Measurements from ENCODE around the gene MS4A1. TPM values are rescaled to one million over a fixed set of nuclear protein-coding genes. Genes with fewer than 3 reads are reported as not detected.

MS4A1 gene
- total RNA-seq, 1 experiment from 2014 or later: 0.17 TPM

DNA sequence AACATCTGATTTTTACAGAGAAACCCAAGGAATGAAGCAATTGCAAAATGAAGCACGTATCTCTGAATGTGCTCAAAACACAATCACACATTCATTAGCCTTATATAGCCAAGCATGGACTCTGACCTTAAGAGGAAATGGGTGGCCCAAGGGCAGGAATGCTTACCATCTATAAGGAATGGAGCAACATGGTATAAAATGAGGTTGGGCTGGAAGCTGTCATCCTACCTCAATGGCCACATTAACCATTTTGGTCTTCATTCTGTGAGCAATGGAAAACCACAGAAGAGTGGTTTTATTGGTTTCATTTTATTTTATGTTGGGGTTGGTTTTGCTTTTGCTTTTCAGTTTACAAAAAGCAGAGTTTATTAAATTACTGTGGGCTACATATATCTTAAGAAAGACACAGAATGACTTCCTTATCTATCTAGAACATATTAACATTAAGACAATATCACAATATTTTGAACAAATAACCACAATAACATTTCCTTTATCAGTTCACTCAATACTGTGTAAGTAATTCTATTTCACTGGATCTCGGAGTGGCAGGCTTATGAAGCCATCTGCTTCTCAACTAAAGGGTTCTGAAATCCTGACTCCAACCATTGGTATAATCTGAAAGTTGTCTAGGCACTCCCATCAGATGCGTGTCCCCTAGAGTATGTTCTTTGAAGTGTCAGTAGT is 48.7 kb downstream of the MS4A1 start:
- Mint-ChIP-seq H3K9me3 (peaks cover 22% of the 10 kb centered on the region), H3K27me3 (ENCODE audit: low read depth) (no peaks in the 10 kb centered on the region), H3K4me3 (no peak overlapping the region), H3K36me3 (peaks cover 8% of the 10 kb centered on the region), H3K27ac (no peak overlapping the region), H3K4me1 (peaks cover 34% of the 10 kb centered on the region)
- TF ChIP-seq, protein P1, sequence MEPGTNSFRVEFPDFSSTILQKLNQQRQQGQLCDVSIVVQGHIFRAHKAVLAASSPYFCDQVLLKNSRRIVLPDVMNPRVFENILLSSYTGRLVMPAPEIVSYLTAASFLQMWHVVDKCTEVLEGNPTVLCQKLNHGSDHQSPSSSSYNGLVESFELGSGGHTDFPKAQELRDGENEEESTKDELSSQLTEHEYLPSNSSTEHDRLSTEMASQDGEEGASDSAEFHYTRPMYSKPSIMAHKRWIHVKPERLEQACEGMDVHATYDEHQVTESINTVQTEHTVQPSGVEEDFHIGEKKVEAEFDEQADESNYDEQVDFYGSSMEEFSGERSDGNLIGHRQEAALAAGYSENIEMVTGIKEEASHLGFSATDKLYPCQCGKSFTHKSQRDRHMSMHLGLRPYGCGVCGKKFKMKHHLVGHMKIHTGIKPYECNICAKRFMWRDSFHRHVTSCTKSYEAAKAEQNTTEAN (CRISPR knock-in tag; IDR thresholded peaks at IDR 0.05): no peak
- TF ChIP-seq ZNF232 (CRISPR knock-in tag; IDR thresholded peaks at IDR 0.05) (no peak), ZNF423 (CRISPR knock-in tag; IDR thresholded peaks at IDR 0.05) (no peak), SP1 (CRISPR knock-in tag; conservative IDR thresholded peaks at IDR 0.05) (no peak), ZNF219 (CRISPR knock-in tag; IDR thresholded peaks at IDR 0.05; ENCODE audit: borderline replicate concordance) (no peak), ZNF263 (CRISPR knock-in tag; IDR thresholded peaks at IDR 0.05; ENCODE audit: low read depth) (no peak), OVOL2 (CRISPR knock-in tag; IDR thresholded peaks at IDR 0.05; ENCODE audit: borderline replicate concordance) (no peak), MXD4 (CRISPR knock-in tag; IDR thresholded peaks at IDR 0.05; ENCODE audit: borderline replicate concordance) (no peak), IRF2 (CRISPR knock-in tag; IDR thresholded peaks at IDR 0.05; ENCODE audit: borderline replicate concordance, low read depth) (no peak)
- TF ChIP-seq, protein P2, sequence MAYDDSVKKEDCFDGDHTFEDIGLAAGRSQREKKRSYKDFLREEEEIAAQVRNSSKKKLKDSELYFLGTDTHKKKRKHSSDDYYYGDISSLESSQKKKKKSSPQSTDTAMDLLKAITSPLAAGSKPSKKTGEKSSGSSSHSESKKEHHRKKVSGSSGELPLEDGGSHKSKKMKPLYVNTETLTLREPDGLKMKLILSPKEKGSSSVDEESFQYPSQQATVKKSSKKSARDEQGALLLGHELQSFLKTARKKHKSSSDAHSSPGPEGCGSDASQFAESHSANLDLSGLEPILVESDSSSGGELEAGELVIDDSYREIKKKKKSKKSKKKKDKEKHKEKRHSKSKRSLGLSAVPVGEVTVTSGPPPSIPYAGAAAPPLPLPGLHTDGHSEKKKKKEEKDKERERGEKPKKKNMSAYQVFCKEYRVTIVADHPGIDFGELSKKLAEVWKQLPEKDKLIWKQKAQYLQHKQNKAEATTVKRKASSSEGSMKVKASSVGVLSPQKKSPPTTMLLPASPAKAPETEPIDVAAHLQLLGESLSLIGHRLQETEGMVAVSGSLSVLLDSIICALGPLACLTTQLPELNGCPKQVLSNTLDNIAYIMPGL (CRISPR knock-in tag; IDR thresholded peaks at IDR 0.05): no peak
- TF ChIP-seq, protein P3, sequence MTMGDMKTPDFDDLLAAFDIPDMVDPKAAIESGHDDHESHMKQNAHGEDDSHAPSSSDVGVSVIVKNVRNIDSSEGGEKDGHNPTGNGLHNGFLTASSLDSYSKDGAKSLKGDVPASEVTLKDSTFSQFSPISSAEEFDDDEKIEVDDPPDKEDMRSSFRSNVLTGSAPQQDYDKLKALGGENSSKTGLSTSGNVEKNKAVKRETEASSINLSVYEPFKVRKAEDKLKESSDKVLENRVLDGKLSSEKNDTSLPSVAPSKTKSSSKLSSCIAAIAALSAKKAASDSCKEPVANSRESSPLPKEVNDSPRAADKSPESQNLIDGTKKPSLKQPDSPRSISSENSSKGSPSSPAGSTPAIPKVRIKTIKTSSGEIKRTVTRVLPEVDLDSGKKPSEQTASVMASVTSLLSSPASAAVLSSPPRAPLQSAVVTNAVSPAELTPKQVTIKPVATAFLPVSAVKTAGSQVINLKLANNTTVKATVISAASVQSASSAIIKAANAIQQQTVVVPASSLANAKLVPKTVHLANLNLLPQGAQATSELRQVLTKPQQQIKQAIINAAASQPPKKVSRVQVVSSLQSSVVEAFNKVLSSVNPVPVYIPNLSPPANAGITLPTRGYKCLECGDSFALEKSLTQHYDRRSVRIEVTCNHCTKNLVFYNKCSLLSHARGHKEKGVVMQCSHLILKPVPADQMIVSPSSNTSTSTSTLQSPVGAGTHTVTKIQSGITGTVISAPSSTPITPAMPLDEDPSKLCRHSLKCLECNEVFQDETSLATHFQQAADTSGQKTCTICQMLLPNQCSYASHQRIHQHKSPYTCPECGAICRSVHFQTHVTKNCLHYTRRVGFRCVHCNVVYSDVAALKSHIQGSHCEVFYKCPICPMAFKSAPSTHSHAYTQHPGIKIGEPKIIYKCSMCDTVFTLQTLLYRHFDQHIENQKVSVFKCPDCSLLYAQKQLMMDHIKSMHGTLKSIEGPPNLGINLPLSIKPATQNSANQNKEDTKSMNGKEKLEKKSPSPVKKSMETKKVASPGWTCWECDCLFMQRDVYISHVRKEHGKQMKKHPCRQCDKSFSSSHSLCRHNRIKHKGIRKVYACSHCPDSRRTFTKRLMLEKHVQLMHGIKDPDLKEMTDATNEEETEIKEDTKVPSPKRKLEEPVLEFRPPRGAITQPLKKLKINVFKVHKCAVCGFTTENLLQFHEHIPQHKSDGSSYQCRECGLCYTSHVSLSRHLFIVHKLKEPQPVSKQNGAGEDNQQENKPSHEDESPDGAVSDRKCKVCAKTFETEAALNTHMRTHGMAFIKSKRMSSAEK (CRISPR knock-in tag; IDR thresholded peaks at IDR 0.05; ENCODE audit: borderline replicate concordance): no peak
- TF ChIP-seq, protein P4, sequence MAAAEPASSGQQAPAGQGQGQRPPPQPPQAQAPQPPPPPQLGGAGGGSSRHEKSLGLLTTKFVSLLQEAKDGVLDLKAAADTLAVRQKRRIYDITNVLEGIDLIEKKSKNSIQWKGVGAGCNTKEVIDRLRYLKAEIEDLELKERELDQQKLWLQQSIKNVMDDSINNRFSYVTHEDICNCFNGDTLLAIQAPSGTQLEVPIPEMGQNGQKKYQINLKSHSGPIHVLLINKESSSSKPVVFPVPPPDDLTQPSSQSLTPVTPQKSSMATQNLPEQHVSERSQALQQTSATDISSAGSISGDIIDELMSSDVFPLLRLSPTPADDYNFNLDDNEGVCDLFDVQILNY (CRISPR knock-in tag; IDR thresholded peaks at IDR 0.05): no peak
- TF ChIP-seq, protein P5, sequence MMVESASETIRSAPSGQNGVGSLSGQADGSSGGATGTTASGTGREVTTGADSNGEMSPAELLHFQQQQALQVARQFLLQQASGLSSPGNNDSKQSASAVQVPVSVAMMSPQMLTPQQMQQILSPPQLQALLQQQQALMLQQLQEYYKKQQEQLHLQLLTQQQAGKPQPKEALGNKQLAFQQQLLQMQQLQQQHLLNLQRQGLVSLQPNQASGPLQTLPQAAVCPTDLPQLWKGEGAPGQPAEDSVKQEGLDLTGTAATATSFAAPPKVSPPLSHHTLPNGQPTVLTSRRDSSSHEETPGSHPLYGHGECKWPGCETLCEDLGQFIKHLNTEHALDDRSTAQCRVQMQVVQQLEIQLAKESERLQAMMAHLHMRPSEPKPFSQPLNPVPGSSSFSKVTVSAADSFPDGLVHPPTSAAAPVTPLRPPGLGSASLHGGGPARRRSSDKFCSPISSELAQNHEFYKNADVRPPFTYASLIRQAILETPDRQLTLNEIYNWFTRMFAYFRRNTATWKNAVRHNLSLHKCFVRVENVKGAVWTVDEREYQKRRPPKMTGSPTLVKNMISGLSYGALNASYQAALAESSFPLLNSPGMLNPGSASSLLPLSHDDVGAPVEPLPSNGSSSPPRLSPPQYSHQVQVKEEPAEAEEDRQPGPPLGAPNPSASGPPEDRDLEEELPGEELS (CRISPR knock-in tag; IDR thresholded peaks at IDR 0.05): no peak
- TF ChIP-seq, protein P6, sequence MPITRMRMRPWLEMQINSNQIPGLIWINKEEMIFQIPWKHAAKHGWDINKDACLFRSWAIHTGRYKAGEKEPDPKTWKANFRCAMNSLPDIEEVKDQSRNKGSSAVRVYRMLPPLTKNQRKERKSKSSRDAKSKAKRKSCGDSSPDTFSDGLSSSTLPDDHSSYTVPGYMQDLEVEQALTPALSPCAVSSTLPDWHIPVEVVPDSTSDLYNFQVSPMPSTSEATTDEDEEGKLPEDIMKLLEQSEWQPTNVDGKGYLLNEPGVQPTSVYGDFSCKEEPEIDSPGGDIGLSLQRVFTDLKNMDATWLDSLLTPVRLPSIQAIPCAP (CRISPR knock-in tag; IDR thresholded peaks at IDR 0.05): no peak
- TF ChIP-seq, protein P7, sequence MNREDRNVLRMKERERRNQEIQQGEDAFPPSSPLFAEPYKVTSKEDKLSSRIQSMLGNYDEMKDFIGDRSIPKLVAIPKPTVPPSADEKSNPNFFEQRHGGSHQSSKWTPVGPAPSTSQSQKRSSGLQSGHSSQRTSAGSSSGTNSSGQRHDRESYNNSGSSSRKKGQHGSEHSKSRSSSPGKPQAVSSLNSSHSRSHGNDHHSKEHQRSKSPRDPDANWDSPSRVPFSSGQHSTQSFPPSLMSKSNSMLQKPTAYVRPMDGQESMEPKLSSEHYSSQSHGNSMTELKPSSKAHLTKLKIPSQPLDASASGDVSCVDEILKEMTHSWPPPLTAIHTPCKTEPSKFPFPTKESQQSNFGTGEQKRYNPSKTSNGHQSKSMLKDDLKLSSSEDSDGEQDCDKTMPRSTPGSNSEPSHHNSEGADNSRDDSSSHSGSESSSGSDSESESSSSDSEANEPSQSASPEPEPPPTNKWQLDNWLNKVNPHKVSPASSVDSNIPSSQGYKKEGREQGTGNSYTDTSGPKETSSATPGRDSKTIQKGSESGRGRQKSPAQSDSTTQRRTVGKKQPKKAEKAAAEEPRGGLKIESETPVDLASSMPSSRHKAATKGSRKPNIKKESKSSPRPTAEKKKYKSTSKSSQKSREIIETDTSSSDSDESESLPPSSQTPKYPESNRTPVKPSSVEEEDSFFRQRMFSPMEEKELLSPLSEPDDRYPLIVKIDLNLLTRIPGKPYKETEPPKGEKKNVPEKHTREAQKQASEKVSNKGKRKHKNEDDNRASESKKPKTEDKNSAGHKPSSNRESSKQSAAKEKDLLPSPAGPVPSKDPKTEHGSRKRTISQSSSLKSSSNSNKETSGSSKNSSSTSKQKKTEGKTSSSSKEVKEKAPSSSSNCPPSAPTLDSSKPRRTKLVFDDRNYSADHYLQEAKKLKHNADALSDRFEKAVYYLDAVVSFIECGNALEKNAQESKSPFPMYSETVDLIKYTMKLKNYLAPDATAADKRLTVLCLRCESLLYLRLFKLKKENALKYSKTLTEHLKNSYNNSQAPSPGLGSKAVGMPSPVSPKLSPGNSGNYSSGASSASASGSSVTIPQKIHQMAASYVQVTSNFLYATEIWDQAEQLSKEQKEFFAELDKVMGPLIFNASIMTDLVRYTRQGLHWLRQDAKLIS (CRISPR knock-in tag; IDR thresholded peaks at IDR 0.05; ENCODE audit: borderline replicate concordance): no peak
- TF ChIP-seq, protein P8, sequence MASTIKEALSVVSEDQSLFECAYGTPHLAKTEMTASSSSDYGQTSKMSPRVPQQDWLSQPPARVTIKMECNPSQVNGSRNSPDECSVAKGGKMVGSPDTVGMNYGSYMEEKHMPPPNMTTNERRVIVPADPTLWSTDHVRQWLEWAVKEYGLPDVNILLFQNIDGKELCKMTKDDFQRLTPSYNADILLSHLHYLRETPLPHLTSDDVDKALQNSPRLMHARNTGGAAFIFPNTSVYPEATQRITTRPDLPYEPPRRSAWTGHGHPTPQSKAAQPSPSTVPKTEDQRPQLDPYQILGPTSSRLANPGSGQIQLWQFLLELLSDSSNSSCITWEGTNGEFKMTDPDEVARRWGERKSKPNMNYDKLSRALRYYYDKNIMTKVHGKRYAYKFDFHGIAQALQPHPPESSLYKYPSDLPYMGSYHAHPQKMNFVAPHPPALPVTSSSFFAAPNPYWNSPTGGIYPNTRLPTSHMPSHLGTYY (CRISPR knock-in tag; IDR thresholded peaks at IDR 0.05): no peak
- TF ChIP-seq, protein P9, sequence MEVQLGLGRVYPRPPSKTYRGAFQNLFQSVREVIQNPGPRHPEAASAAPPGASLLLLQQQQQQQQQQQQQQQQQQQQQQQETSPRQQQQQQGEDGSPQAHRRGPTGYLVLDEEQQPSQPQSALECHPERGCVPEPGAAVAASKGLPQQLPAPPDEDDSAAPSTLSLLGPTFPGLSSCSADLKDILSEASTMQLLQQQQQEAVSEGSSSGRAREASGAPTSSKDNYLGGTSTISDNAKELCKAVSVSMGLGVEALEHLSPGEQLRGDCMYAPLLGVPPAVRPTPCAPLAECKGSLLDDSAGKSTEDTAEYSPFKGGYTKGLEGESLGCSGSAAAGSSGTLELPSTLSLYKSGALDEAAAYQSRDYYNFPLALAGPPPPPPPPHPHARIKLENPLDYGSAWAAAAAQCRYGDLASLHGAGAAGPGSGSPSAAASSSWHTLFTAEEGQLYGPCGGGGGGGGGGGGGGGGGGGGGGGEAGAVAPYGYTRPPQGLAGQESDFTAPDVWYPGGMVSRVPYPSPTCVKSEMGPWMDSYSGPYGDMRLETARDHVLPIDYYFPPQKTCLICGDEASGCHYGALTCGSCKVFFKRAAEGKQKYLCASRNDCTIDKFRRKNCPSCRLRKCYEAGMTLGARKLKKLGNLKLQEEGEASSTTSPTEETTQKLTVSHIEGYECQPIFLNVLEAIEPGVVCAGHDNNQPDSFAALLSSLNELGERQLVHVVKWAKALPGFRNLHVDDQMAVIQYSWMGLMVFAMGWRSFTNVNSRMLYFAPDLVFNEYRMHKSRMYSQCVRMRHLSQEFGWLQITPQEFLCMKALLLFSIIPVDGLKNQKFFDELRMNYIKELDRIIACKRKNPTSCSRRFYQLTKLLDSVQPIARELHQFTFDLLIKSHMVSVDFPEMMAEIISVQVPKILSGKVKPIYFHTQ (CRISPR knock-in tag; IDR thresholded peaks at IDR 0.05): no peak
- ChIA-PET POLR2A (no interaction called here), CTCF (interaction anchor here (1.6 kb wide), 1 partner anchor 140 kb away, joined by 3 read pairs; no protein-coding TSS in a partner anchor)
- DNase-seq (ENCODE audit: low spot score) (no peak), ATAC-seq (no peak)
